HepG2 (cell line): ENCODE results near the gene CDC123. TPM values are rescaled to one million over a fixed set of nuclear protein-coding genes. Genes with fewer than 3 reads are reported as not detected.

ENCODE experiments used
- CEBPG ChIP-seq: IDR thresholded peaks from 2 replicates; pipeline ENCODE4 v1.6.1; 2016
- HMGA1 ChIP-seq: sonication (generic); formaldehyde crosslinking; conservative IDR thresholded peaks from 2 replicates; pipeline ENCODE4 v1.4.0; 2020; ENCODE audit warnings: missing genetic modification reagents
- IKZF5 ChIP-seq: IDR thresholded peaks from 2 replicates; pipeline ENCODE4 v1.6.1; 2018; ENCODE audit warnings: missing genetic modification reagents, mild to moderate bottlenecking, missing compliant biosample characterization
- MAFF ChIP-seq: IDR thresholded peaks from 2 replicates; pipeline ENCODE4 v1.6.1; 2011; ENCODE audit warnings: low read depth, low read length, improper control_type of control experiment
- NCOA2 ChIP-seq: sonication (generic); formaldehyde crosslinking; IDR thresholded peaks from 2 replicates; pipeline ENCODE4 v1.8.0; 2022; ENCODE audit warnings: inconsistent platforms
- NFKBIZ ChIP-seq: IDR thresholded peaks from 2 replicates; pipeline ENCODE4 v1.6.1; 2018; ENCODE audit warnings: missing genetic modification reagents, missing compliant biosample characterization
- NFYB ChIP-seq: sonication (generic); formaldehyde crosslinking; IDR thresholded peaks from 2 replicates; pipeline ENCODE4 v1.4.0; 2020; ENCODE audit warnings: missing genetic modification reagents
- NRL ChIP-seq: sonication (generic); formaldehyde crosslinking; IDR thresholded peaks from 2 replicates; pipeline ENCODE4 v1.5.0; 2020; ENCODE audit warnings: missing genetic modification reagents, mild to moderate bottlenecking, moderate library complexity, borderline replicate concordance
- PHF5A ChIP-seq: IDR thresholded peaks from one replicate; pipeline ENCODE4 v1.6.1; 2018; ENCODE audit warnings: low read depth, missing genetic modification reagents; ENCODE audit not compliant: unreplicated experiment
- THAP7 ChIP-seq: sonication (generic); formaldehyde crosslinking; IDR thresholded peaks from 2 replicates; pipeline ENCODE4 v1.8.1; 2023; ENCODE audit warnings: mild to moderate bottlenecking, missing genetic modification reagents
- ZNF160 ChIP-seq: sonication (generic); formaldehyde crosslinking; IDR thresholded peaks from 2 replicates; pipeline ENCODE4 v1.8.0; 2022; ENCODE audit warnings: mild to moderate bottlenecking, inconsistent platforms, missing genetic modification reagents
- ZNF17 ChIP-seq: sonication (generic); formaldehyde crosslinking; IDR thresholded peaks from 2 replicates; pipeline ENCODE4 v1.5.0; 2020; ENCODE audit warnings: mild to moderate bottlenecking, missing genetic modification reagents
- ZNF383 ChIP-seq: sonication (generic); formaldehyde crosslinking; IDR thresholded peaks from 2 replicates; pipeline ENCODE4 v1.4.0; 2020; ENCODE audit warnings: missing genetic modification reagents, mild to moderate bottlenecking, borderline replicate concordance
- polyA plus RNA-seq, 8 experiments: library from polyadenylated mRNA; depleted of rRNA in 3 of 8; stranded (reverse) in 7 of 8; unstranded in 1 of 8; fragments of >200 nt; fragmentation: Illumina TruSeq in 4 of 8; extraction: Trizol in 4 of 8; gene quantifications; 2 replicates each; pipeline versions ENCODE4 v1.2.1 to v1.2.3, GENCODE V29; 2011 to 2016; ENCODE audit warnings: low read depth in 4 of 8, missing spikeins in 1 of 8, mixed read lengths in 1 of 8; ENCODE audit not compliant: insufficient read depth in 1 of 8
- total RNA-seq, 5 experiments: library from RNA; depleted of rRNA; stranded (reverse); fragments of >200 nt; fragmentation: Illumina TruSeq; extraction: Trizol; gene quantifications; 2 replicates each; pipeline ENCODE4 v1.2.3, GENCODE V29; 2016; ENCODE audit warnings: low read depth in 1 of 5
- TF ChIP-seq, protein P1 (sequence below): sonication (generic); formaldehyde crosslinking; IDR thresholded peaks from 2 replicates; pipeline ENCODE4; 2020; ENCODE audit warnings: missing genetic modification reagents, mild to moderate bottlenecking, borderline replicate concordance
- TF ChIP-seq, protein P2 (sequence below): IDR thresholded peaks from 2 replicates; pipeline ENCODE4 v1.6.1; 2016; ENCODE audit warnings: low read depth, missing genetic modification reagents, missing compliant biosample characterization
- TF ChIP-seq, protein P3 (sequence below): sonication (generic); formaldehyde crosslinking; conservative IDR thresholded peaks from 2 replicates; pipeline ENCODE4 v1.4.0; 2020; ENCODE audit warnings: mild to moderate bottlenecking, missing genetic modification reagents, moderate library complexity

The CDC123 gene
- total and polyA plus RNA-seq, 2 of the 13 experiments (the other 11 are each of a cell fraction or from before 2014, with no cell fraction given): 63.3 to 153 TPM

DNA sequence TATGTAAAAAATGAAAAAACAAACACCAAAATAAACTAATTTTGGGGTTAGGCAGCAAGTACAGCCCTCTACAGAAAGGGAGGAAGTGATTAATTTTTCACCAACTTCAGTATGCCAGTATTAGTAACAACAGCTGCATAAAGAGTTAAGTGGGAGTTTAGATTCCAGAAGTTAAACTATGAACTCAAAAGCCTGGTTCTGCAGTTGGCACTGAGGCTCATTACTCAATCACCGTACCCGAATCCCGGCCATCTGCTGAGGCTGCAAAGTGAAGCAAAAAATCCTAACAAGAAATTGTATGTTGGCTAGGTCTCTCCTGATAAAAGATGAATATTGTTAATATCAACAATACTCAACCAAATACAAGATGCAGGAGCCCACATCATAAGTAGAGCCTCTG lies 4.3 kb upstream of the CDC123 start (continued):
- TF ChIP-seq, protein P1, sequence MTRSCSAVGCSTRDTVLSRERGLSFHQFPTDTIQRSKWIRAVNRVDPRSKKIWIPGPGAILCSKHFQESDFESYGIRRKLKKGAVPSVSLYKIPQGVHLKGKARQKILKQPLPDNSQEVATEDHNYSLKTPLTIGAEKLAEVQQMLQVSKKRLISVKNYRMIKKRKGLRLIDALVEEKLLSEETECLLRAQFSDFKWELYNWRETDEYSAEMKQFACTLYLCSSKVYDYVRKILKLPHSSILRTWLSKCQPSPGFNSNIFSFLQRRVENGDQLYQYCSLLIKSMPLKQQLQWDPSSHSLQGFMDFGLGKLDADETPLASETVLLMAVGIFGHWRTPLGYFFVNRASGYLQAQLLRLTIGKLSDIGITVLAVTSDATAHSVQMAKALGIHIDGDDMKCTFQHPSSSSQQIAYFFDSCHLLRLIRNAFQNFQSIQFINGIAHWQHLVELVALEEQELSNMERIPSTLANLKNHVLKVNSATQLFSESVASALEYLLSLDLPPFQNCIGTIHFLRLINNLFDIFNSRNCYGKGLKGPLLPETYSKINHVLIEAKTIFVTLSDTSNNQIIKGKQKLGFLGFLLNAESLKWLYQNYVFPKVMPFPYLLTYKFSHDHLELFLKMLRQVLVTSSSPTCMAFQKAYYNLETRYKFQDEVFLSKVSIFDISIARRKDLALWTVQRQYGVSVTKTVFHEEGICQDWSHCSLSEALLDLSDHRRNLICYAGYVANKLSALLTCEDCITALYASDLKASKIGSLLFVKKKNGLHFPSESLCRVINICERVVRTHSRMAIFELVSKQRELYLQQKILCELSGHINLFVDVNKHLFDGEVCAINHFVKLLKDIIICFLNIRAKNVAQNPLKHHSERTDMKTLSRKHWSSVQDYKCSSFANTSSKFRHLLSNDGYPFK (CRISPR knock-in tag): no peak
- TF ChIP-seq PHF5A (no peak), THAP7 (CRISPR knock-in tag) (no peak), HMGA1 (CRISPR knock-in tag) (no peak), CEBPG (CRISPR knock-in tag) (peak; percentile 60), ZNF17 (CRISPR knock-in tag) (no peak), NFKBIZ (CRISPR knock-in tag) (no peak), MAFF (peak; percentile 58), ZNF160 (CRISPR knock-in tag) (no peak), NFYB (CRISPR knock-in tag) (no peak), IKZF5 (CRISPR knock-in tag) (no peak), ZNF383 (CRISPR knock-in tag) (no peak), NCOA2 (CRISPR knock-in tag) (0 out of 2 replicates have a peak, but pooled peaks have one; percentile 16), NRL (CRISPR knock-in tag) (no peak)
- TF ChIP-seq, protein P2, sequence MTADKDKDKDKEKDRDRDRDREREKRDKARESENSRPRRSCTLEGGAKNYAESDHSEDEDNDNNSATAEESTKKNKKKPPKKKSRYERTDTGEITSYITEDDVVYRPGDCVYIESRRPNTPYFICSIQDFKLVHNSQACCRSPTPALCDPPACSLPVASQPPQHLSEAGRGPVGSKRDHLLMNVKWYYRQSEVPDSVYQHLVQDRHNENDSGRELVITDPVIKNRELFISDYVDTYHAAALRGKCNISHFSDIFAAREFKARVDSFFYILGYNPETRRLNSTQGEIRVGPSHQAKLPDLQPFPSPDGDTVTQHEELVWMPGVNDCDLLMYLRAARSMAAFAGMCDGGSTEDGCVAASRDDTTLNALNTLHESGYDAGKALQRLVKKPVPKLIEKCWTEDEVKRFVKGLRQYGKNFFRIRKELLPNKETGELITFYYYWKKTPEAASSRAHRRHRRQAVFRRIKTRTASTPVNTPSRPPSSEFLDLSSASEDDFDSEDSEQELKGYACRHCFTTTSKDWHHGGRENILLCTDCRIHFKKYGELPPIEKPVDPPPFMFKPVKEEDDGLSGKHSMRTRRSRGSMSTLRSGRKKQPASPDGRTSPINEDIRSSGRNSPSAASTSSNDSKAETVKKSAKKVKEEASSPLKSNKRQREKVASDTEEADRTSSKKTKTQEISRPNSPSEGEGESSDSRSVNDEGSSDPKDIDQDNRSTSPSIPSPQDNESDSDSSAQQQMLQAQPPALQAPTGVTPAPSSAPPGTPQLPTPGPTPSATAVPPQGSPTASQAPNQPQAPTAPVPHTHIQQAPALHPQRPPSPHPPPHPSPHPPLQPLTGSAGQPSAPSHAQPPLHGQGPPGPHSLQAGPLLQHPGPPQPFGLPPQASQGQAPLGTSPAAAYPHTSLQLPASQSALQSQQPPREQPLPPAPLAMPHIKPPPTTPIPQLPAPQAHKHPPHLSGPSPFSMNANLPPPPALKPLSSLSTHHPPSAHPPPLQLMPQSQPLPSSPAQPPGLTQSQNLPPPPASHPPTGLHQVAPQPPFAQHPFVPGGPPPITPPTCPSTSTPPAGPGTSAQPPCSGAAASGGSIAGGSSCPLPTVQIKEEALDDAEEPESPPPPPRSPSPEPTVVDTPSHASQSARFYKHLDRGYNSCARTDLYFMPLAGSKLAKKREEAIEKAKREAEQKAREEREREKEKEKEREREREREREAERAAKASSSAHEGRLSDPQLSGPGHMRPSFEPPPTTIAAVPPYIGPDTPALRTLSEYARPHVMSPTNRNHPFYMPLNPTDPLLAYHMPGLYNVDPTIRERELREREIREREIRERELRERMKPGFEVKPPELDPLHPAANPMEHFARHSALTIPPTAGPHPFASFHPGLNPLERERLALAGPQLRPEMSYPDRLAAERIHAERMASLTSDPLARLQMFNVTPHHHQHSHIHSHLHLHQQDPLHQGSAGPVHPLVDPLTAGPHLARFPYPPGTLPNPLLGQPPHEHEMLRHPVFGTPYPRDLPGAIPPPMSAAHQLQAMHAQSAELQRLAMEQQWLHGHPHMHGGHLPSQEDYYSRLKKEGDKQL (CRISPR knock-in tag): no peak
- TF ChIP-seq, protein P3, sequence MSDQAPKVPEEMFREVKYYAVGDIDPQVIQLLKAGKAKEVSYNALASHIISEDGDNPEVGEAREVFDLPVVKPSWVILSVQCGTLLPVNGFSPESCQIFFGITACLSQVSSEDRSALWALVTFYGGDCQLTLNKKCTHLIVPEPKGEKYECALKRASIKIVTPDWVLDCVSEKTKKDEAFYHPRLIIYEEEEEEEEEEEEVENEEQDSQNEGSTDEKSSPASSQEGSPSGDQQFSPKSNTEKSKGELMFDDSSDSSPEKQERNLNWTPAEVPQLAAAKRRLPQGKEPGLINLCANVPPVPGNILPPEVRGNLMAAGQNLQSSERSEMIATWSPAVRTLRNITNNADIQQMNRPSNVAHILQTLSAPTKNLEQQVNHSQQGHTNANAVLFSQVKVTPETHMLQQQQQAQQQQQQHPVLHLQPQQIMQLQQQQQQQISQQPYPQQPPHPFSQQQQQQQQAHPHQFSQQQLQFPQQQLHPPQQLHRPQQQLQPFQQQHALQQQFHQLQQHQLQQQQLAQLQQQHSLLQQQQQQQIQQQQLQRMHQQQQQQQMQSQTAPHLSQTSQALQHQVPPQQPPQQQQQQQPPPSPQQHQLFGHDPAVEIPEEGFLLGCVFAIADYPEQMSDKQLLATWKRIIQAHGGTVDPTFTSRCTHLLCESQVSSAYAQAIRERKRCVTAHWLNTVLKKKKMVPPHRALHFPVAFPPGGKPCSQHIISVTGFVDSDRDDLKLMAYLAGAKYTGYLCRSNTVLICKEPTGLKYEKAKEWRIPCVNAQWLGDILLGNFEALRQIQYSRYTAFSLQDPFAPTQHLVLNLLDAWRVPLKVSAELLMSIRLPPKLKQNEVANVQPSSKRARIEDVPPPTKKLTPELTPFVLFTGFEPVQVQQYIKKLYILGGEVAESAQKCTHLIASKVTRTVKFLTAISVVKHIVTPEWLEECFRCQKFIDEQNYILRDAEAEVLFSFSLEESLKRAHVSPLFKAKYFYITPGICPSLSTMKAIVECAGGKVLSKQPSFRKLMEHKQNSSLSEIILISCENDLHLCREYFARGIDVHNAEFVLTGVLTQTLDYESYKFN (CRISPR knock-in tag): 0 out of 2 replicates have a peak, but pooled peaks have one; percentile 28
